ENCODE data around the gene TMEM108.

DNA sequence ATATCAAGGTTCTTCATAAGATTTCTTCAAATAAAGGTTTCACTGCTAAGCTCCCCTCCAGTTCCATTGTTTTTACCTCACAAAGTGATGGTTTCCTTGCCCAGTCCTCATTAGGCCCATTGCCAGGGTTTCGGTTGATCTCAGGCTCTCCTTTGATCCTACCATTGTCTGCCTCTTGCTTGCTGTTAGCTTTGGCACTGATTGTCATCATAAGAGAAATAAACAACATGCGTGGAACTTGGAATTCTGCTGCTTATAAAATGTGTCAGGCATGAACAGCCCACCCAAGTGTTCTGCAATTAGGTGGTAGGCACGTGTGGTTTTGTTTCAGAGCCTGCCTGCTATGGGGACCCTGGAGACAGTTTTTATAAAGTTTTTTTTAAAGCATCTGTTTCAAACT, 254.1 kb downstream of the TMEM108 start:
- TF ChIP-seq, protein P1, sequence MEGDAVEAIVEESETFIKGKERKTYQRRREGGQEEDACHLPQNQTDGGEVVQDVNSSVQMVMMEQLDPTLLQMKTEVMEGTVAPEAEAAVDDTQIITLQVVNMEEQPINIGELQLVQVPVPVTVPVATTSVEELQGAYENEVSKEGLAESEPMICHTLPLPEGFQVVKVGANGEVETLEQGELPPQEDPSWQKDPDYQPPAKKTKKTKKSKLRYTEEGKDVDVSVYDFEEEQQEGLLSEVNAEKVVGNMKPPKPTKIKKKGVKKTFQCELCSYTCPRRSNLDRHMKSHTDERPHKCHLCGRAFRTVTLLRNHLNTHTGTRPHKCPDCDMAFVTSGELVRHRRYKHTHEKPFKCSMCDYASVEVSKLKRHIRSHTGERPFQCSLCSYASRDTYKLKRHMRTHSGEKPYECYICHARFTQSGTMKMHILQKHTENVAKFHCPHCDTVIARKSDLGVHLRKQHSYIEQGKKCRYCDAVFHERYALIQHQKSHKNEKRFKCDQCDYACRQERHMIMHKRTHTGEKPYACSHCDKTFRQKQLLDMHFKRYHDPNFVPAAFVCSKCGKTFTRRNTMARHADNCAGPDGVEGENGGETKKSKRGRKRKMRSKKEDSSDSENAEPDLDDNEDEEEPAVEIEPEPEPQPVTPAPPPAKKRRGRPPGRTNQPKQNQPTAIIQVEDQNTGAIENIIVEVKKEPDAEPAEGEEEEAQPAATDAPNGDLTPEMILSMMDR (IDR thresholded peaks at IDR 0.05; ENCODE audit: low read depth, low read length, poor library complexity, severe bottlenecking), result no peak
- TF ChIP-seq EZH2phosphoT487 (IDR thresholded peaks at IDR 0.05; ENCODE audit: borderline replicate concordance, low read length), result no peak
